ENCODE results near the gene LCN15.

The LCN15 gene, protein sequence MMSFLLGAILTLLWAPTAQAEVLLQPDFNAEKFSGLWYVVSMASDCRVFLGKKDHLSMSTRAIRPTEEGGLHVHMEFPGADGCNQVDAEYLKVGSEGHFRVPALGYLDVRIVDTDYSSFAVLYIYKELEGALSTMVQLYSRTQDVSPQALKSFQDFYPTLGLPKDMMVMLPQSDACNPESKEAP

DNA sequence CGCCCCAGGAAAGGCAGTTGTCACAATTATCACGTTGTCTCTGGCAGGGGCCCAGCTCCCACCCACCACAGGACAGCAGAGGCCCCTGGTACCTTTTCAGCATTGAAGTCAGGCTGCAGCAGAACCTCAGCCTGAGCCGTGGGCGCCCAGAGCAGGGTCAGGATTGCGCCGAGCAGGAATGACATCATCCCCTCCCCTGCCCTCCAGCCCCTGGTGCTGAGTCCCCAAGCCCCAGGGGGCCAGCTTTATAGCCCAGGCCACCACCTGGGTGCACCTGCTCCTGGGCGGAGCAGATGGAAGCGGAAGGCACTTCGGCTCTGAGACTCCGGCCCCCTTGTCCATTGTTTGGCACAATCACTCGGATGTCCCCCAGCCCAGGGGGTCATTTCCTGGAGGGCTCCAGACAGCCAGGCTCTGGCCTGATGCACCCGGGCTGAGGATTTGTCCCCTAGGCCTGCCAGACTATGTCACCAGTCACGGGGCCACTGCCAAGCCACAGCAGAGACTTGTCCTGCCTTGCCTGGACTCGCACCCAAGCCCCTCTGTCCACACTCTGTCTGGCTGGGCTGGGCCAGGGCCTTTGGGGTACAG lies at the start of gene LCN15:
LCN15 (minus strand) TSS at position 218 of the 591 bp plus-strand sequence; CDS start at position 188, 30 bp downstream.
- TF ChIP-seq, protein P1, sequence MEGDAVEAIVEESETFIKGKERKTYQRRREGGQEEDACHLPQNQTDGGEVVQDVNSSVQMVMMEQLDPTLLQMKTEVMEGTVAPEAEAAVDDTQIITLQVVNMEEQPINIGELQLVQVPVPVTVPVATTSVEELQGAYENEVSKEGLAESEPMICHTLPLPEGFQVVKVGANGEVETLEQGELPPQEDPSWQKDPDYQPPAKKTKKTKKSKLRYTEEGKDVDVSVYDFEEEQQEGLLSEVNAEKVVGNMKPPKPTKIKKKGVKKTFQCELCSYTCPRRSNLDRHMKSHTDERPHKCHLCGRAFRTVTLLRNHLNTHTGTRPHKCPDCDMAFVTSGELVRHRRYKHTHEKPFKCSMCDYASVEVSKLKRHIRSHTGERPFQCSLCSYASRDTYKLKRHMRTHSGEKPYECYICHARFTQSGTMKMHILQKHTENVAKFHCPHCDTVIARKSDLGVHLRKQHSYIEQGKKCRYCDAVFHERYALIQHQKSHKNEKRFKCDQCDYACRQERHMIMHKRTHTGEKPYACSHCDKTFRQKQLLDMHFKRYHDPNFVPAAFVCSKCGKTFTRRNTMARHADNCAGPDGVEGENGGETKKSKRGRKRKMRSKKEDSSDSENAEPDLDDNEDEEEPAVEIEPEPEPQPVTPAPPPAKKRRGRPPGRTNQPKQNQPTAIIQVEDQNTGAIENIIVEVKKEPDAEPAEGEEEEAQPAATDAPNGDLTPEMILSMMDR (IDR thresholded peaks at IDR 0.05), result no peak
- no peak within 1 kb of the TSS for H3K4me3 ChIP-seq
- no peak for DNase-seq (ENCODE audit: low spot score)
- H3K27ac ChIP-seq, result no peak within 1 kb of the TSS

DNA sequence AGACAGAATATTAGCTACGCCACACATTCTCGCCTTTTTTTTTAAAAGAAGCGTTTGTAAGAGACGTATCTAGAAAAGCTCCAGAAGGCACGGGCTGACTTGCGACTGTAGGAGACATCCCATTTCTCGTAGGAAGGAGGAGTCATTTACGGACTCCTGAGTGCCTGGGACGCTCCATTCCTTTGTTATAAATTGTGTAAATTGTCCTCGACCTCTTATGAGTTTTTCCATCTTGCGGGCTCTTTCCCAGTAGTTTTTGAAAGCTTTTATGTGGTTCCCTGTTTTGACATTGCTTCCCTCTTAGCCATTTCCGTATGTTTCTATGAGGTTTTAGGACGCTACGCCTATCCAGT lies 44.5 kb upstream of the LCN15 start:
- no peak for DNase-seq (ENCODE audit: low spot score)
- TF ChIP-seq, protein P1 (IDR thresholded peaks at IDR 0.05), result no peak
- Histone ChIP-seq H3K27ac (no peak overlapping the region), H3K4me3 (peak overlapping the region; percentile 89)

DNA sequence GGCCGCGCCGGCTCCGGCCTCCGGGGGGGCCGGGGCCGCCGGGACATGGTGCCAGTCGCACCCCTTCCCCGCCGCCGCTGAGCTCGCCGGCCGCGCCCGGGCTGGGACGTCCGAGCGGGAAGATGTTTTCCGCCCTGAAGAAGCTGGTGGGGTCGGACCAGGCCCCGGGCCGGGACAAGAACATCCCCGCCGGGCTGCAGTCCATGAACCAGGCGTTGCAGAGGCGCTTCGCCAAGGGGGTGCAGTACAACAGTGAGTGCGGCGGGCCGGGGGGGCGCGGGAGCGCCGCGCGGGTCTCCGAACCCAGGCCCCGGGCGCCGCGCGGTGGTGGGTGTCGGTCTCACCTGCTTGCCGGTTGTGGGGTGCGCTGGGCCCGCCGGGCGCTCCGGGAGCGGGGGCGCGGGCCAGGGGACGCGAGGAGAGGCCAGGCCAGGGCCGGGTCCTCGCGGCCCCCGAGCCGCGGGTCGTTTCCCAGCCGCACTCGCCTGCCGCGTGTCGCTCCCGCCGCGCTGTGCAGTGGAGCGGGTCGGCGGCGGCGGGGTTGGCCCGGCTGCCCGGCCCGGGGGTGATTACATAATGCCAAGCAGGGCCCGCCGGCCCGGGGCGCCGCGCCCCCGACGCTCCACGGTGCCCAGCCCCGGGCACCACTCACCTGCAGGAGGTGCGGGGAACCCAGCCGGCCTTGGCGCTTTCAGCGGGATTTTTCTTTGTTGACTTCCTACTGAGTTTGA lies 43.9 kb upstream of the LCN15 start:
- H3K27ac ChIP-seq, result peak overlapping the region; percentile 49 to 93
- DNase-seq (ENCODE audit: low spot score), result no peak
- TF ChIP-seq, protein P1 (IDR thresholded peaks at IDR 0.05), result no peak

DNA sequence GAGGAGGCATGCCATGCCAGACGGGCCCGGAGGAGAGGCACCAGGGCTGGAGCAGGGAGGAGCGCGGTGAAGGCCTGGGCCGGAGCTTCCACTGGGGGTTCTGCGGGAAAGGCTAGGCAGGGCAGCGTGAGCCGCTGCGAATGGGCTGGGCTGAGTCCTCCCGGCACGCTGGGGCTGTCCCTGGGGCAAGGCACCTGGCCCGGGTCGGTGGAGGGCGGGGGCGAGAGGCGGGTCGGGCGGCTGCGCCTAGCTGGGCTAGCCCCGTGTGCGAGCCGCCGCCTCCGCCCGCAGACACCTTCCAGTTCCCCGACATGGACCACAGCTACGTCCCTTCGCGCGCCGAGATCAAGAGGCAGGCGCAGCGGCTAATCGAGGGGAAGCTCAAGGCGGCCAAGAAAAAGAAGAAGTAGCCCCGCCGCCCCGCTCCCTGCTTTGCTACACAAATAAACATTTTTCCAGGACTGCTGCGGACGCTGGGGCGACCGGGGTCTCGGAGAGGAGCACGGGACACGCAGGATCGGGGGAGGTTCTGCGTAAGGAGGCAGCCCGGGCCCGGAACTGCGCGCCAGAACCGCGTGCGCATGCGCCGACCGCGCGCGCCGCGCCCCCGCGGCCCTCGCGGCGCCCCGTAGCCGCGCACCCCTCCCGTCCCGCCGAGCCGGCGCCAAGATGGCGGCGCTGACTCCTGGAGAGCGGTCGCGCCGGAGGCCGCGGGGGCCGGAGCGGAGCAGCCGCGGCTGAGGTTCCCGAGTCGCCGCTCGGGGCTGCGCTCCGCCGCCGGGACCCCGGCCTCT lies 43.2 kb upstream of the LCN15 start, which contains the start of gene RABL6:
RABL6 (plus strand) TSS at position 668 of the 794 bp plus-strand sequence. CDS start 249 bp downstream, outside the sequence.
- DNase-seq (ENCODE audit: low spot score), result peak; percentile 86
- Histone ChIP-seq H3K27ac (peak within 1 kb of the TSS; percentile 78 to 93), H3K4me3 (peak within 1 kb of the TSS; percentile 89)
- TF ChIP-seq, protein P1 (IDR thresholded peaks at IDR 0.05), result no peak

More for the DNA sequence above, 43.9 kb upstream of the LCN15 start:
- peak overlapping the region; percentile 89 for H3K4me3 ChIP-seq

DNA sequence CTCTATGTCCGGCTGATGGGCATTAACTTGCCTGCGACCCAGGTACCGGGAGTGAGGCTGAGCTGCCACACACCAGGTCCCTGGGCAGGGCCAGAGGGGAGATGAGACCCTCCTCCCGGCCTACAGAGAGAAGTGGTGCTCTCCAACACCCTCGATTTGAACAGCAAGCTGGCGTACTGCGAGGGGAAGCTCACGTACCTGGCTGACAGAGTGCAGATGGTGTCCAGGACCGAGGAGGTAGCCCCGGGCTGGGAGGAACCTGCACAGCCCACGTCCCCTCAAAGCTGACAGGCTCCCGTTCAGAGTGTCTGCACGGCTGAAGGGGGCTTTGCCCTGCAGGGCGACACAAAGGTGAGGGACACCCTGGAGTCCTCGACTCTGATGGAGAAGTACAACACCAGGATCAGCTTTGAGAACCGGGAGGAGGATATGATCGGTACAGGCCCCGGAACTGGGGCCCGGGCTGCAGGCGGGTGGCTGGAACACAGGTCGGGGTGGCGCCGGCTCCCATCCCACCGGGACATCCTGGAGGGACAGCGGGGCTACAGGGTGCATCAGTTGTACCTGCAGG lies 42.4 kb upstream of the LCN15 start:
- H3K4me3 ChIP-seq, result peak overlapping the region; percentile 89
- peak overlapping the region; percentile 78 to 93 for H3K27ac ChIP-seq
- no peak for DNase-seq (ENCODE audit: low spot score)
- TF ChIP-seq, protein P1 (IDR thresholded peaks at IDR 0.05), result no peak

DNA sequence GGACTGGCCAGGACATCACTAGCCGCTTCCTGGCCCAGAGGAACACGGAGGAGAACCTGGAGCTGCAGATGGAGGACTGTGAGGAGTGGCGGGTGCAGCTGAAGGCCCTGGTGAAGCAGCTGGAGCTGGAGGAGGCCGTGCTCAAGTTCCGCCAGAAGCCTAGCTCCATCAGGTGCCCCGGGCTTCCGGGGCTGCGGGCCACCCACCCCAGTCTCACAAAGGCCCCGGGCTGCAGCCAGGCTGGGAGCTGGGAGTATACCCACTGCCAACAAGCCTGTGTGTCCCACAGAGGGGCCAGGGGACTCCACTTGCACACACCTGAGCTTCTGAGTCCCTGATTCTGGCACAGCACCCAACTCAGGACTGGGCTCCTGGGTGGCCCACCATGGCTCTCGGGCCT lies 41.7 kb upstream of the LCN15 start:
- no peak for DNase-seq (ENCODE audit: low spot score)
- Histone ChIP-seq H3K27ac (no peak overlapping the region), H3K4me3 (no peak overlapping the region)
- TF ChIP-seq, protein P1 (IDR thresholded peaks at IDR 0.05), result no peak

All from coronary artery (tissue), 2 donors.